Fibroblast of pulmonary artery (primary cell): ENCODE data around the gene ANO2.

Experiments
- DNase-seq: peaks from one replicate; pipeline ENCODE4 v3.0.0-alpha.2; 2010; ENCODE audit warnings: low read depth
- H3K4me3 ChIP-seq: replicated peaks from 2 replicates; pipeline ENCODE4 v1.5.1; 2011; ENCODE audit warnings: low read depth, mild to moderate bottlenecking, control low read depth, low read length, moderate library complexity
- TF ChIP-seq, protein P1 (sequence below): IDR thresholded peaks from 2 replicates; pipeline ENCODE4 v1.5.1; 2011; ENCODE audit warnings: mild to moderate bottlenecking, control low read depth, low read length, inconsistent platforms; ENCODE audit errors: missing control alignments

ANO2 gene

DNA sequence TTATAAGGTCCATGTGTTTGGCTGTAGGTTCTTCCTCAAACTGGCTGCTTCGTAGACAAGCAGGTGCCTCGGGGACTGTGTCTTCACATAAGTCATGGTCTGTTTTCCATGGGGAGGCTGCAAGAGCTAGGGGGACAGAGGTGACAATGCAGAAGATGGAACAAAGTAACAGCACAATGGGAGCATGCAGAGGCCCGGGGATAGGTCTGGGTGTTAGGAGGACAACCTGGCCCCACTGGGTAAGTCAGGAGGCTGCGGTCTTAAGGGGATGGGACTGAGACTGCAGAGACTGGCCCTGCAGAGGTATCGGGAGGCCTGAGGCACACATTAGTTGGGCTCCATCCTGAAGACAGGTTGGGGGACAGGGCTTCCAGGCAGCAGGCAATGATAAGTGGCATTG lies 424.2 kb downstream of the ANO2 start:
- TF ChIP-seq, protein P1, sequence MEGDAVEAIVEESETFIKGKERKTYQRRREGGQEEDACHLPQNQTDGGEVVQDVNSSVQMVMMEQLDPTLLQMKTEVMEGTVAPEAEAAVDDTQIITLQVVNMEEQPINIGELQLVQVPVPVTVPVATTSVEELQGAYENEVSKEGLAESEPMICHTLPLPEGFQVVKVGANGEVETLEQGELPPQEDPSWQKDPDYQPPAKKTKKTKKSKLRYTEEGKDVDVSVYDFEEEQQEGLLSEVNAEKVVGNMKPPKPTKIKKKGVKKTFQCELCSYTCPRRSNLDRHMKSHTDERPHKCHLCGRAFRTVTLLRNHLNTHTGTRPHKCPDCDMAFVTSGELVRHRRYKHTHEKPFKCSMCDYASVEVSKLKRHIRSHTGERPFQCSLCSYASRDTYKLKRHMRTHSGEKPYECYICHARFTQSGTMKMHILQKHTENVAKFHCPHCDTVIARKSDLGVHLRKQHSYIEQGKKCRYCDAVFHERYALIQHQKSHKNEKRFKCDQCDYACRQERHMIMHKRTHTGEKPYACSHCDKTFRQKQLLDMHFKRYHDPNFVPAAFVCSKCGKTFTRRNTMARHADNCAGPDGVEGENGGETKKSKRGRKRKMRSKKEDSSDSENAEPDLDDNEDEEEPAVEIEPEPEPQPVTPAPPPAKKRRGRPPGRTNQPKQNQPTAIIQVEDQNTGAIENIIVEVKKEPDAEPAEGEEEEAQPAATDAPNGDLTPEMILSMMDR = no peak
- no peak overlapping the region for H3K4me3 ChIP-seq
- no peak for DNase-seq

DNA sequence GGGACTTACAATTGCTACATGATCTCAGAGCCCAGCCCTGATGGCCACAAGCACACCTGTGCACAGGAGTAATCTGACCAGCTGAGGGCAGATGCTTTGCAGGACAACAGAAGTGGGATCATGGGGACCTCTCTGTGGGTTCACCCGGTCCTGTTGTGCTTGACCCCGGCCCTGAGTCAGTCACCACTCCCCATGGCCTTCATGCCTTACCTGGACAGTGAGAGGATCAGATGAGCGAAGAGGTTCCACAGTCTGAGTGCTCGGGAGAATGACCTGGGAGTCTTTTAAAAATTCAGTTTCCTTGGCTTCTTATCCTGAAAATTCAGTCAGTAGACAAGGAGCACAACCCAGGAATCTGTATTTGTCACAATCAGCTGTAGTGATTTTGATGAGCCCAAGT lies 425.0 kb downstream of the ANO2 start:
- TF ChIP-seq, protein P1 = no peak
- no peak overlapping the region for H3K4me3 ChIP-seq
- DNase-seq = no peak

DNA sequence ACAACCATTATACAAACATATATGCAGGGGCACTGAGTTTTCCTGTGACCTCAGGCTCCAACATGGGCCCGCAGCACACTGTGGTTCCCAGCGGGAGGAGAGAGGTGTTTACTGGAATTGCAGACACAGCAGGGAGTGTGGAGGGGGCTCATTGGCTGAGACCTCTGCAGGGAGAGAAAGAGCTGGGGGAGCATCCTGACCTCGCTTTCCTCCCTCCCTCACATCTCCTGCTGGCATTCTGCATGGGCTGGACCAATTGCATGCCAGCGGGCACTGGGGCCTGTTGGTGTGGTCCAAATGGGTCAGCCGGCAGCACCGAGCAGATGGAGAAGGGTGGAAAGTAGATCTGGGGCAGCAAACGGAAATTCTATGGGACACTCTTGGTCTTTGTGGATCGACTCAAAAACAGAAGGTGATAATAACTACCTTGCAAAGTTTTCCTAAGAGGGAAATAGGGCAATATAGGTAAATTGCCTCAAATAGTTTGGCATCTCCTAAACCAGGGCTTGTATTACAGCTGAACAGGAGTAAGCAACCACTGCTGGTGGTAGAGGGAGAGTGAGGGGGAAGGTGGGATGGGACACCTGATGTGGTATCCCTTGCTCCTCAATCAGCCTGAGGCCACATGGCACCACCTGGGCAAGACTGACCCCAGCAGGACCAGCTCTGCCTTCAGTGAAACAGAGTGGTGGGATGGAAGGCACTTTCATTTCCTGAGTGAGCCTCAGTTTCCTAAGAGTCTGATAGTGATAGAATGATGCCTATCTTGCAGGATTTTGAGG lies 426.3 kb downstream of the ANO2 start:
- no peak overlapping the region for H3K4me3 ChIP-seq
- TF ChIP-seq, protein P1 = no peak
- DNase-seq = no peak

DNA sequence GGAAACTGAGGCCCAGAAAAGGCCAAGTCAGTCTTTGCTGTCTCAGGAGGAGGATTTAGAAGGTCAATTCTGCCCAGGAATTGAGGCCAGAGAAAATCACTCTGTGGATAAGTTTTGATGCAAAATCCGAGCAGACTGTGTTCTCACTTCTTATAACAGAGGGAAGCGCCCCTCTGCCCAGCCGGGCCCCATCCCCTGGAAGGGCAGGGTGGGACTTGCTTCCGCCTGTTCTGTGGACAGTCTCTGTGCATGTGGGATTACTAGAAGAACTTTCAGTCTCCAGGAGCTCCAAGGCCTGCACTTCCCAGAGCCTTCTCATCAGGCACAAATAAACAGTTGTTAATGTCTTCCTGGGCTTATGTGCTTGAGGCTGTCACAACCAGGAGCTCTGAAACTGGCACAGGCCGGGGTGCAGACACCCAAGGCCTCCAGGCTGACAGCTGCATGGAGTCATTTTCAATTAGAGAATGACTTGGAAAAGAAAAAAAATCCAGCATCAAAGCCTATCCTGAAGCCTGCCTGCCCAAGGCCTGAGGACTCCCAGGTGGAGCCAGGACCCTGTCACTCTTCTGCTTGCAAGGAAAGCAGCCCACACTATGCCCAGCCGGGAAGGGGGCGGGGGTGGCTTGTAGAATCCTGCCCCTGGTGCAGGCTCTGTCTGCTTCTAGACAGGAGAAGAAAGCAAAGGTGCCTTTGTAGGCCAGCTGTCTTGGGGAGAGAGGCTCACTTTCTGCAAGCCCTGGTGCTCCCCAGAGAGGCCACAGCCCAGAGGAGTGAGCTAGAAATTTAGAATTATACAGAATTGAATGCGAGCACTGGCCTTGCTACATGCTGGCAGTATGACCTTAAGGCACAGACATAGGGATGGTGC lies 428.5 kb downstream of the ANO2 start:
- TF ChIP-seq, protein P1 = no peak
- no peak overlapping the region for H3K4me3 ChIP-seq
- DNase-seq = no peak

DNA sequence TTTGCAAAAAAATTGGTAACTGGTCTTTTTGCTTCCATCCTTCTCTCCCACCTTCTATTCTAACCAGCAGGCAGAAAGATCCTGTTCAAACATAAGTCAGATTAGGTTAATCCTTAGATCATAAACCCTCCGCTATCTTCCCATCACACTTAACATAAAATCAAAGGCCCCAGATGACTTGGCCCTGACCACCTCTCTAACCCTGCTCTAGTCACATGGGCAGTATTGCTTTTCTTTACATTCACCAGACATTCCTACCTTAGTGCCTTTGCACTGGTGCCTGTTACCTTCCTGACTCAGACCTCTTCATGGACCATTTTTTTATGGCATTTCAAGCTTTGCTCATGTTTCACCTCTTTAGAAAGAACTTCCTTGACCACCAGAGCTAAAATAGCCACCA lies 429.6 kb downstream of the ANO2 start:
- TF ChIP-seq, protein P1 = no peak
- no peak overlapping the region for H3K4me3 ChIP-seq
- no peak for DNase-seq

DNA sequence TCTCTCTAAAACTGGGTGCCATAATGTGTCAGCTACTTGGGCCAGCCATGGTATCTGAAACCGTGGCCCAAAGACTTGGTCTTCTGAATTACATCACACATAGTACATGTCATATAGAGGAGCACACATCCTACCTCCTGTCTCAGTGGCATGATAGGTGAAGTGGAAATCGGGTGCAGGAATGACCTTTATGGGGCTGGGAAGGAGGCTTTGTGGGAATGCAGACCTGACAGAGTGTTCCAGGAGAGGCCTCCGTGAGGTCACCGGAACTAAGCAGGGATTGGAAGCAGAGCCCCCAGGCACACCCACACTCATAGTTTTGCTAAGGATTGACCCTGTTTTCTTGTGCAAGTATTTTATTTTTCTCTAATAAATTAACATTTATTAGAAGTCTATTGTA lies 430.5 kb downstream of the ANO2 start:
- TF ChIP-seq, protein P1 = no peak
- H3K4me3 ChIP-seq = no peak overlapping the region
- no peak for DNase-seq
